Head of caudate nucleus (tissue), 42 donors: ENCODE measurements around the gene RAB4A.
A peak's percentile ranks its signal among the peaks of the same experiment; 100 is the strongest.

Experiments used
- DNase-seq, 42 donors: peaks; one replicate each; pipeline versions ENCODE4 v3.0.0 to v3.0.0-alpha.2; 2020 to 2021; ENCODE audit warnings: mixed read lengths in 7 of 42
- intact Hi-C: fragments of 100-400 bp; cut with DNase I; formaldehyde crosslinking; loops from one replicate; pipeline ENCODE4 v1.15.0; 2022

The RAB4A gene

DNA sequence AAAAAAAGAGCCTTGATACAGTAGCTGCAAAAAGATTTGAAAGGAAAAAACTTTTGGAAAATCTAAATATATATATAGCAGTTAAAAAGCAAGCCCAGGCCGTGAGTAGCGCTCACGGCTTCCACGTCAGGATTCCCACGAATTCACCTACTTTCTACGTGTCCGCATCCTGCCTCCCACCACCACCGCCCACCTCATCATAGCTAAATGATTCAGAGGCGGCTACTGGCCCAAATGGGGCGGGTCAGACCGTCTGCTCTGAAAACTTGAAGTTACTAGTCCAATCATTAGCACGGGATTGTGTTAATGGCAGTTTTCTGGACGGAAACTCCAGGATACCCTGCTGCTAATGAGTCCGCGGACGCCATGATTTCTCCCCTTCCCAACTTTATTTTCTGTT is 73.2 kb downstream of the RAB4A start:
- no peak for DNase-seq
- intact Hi-C loops = loop anchor here (5.0 to 10.0 kb wide), 3 partner anchors 61 to 87 kb away; partner anchors contain the start of gene RAB4A

DNA sequence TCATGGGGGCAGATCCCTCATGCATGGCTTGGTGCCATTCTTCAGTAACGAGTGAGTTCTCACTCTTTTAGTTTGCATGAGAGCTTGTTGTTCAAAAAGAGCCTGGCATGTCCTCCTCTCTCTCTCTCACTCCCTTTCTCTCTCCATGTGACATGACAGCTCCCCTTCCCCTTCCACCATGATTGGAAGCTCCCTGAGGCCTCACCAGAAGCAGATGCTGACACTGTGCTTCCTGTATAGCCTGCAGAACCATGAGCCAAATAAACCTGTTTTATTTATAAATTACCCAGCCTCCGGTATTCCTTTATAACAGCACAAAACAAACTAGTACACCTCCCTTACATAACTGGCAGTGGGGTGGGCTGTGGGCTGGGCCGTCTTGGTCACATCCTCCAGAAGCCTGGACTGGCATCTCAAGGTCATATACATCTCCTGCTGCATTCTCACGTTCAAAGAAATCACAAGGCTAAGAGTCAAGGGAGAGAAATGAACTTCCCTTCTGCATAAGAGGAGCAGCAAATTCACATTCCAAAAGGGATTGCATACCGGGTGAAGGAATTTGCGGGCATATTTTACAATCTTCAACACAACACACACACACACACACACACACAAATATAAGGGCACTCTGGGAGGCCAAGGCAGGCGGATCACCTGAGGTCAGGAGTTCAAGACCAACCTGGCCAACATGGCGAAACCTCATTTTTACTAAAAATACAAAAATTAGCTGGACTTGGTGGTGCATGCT is 74.2 kb downstream of the RAB4A start:
- no peak for DNase-seq

DNA sequence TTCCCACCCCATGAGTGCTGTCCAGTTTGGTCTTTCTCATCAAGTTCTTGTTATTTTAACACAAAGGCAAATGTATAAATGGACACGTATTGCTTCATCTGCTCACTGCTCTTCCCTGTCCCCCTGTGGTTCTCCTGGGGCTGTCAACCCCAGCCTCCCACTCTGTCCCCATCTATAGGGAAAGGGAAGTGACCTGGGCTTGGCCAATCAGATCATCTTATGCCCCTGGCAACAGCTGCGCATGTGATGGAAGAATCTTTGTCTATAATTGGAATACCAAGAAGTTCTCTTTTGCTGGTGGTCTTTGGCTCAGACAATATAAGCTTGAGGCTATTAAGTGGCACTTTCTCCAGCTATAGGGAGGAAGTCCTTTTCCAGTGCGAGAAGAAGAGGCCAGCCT is 76.6 kb downstream of the RAB4A start:
- intact Hi-C loops = loop anchor here (10.0 kb wide), 1 partner anchor 57 kb away; no protein-coding TSS in a partner anchor
- no peak for DNase-seq

More for the DNA sequence above, 74.2 kb downstream of the RAB4A start:
- intact Hi-C loops = loop anchor here (5.0 to 10.0 kb wide), 3 partner anchors 60 to 88 kb away; partner anchors contain the start of gene RAB4A

DNA sequence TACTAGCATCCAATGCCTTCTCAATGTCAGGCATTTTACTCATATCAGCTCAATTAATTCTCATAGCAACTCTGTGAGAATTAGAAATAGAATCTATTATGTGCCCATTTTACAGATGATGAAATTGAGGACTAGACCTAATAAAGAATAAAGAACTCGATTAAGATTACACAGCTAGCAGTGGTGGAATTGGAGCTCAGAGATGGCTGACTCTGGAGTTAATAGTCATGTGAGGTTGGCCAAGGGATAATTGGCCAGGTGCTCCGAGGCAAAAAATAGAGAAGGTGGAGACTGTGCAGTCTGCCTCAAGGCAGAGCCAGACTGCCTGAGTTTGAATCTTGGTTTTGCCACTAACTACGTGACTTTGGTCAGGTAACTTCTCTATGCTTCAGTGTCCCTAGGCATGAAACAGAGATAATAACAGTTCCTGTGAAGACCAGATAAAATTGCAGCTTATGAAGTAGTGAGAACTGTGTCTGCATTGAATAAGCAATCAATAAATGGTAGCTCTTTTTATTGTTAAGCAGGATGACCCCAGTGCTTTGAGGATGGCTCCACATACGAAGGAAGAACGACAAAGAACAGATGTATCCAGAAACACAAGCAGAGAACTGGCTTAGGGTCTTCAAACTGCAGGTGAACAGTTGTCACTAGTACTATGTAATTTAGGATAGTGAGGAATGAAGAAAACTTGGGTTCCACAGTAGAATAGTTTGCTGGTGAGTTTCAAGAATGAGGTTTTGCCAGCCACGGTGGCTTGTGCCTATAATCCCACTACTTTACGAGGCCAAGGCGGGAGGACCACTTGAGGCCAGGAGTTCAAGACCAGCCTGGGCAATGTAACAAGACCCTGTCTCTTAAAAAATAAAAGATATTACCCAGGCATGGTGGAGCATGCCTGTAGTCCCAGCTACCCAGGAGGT is 78.8 kb downstream of the RAB4A start:
- intact Hi-C loops = loop anchor here (10.0 kb wide), 1 partner anchor 55 kb away; no protein-coding TSS in a partner anchor
- DNase-seq = peak in 1 of 42 donors; percentile 1

DNA sequence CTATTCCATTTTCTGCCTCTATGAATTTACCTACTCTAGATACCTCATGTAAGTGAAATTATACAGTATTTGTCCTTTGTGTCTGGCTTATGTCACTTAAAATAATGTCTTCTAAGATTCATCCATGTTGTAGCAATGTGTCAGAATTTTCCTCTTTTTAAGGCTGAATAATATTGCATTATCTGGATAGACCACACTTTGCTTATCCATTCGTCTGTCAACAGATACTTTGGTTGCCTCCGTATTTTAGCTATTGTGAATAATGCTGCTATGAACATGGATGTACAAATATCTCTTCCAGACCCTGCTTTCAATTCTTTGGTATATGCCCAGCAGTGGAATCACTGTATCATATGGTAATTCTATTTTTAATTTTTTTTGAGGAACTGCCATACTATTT is 82.1 kb downstream of the RAB4A start:
- DNase-seq = no peak
- intact Hi-C loops = no loop called here

DNA sequence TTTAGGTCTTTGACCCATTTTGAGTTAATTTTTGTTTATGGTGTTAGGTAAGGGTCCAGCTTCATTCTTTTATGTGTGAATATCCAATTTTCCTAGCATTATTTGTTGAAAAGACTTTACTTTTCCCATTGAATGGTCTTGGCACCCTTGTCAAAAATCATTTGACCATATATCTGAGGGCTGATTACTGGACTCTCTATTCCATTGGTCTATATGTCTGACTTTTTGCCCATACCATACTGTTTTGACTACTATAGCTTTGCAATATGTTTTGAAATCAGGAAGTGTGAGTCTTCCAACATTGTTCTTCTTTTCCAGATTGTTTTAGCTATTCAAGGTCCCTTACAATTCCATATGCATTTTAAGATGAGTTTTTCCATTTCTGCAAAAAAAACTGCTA is 83.3 kb downstream of the RAB4A start:
- no peak for DNase-seq
- intact Hi-C loops = no loop called here
